Upper lobe of right lung (tissue), 1 donor: ENCODE measurements around the gene TAAR1. TPM values are rescaled to one million over a fixed set of nuclear protein-coding genes. Genes with fewer than 3 reads are reported as not detected.

Experiments used
- ATAC-seq: fragments of 200-7000 bp; cut with Tn5 transposase; one replicate; pipeline ENCODE4 v1.9.1; 2020; ENCODE audit warnings: mild to moderate bottlenecking, moderate library complexity
- DNase-seq: peaks from one replicate; pipeline ENCODE4 v3.0.0-alpha.2; 2020
- H3K27ac ChIP-seq: fragments of 200-600 bp; one replicate; pipeline ENCODE4 v1.8.0; 2022
- H3K27me3 ChIP-seq: fragments of 200-600 bp; one replicate; pipeline ENCODE4 v1.8.0; 2022; ENCODE audit warnings: mild to moderate bottlenecking
- H3K36me3 ChIP-seq: fragments of 200-600 bp; one replicate; pipeline ENCODE4 v1.8.0; 2022
- H3K4me1 ChIP-seq: fragments of 200-600 bp; one replicate; pipeline ENCODE4 v1.8.0; 2022
- H3K4me3 ChIP-seq: fragments of 200-600 bp; one replicate; pipeline ENCODE4 v1.8.0; 2022; ENCODE audit warnings: mild to moderate bottlenecking
- H3K9me3 ChIP-seq: fragments of 200-600 bp; one replicate; pipeline ENCODE4 v1.8.0; 2022
- intact Hi-C: fragments of 100-400 bp; cut with DNase I; formaldehyde crosslinking; loops from one replicate; pipeline ENCODE4 v1.11.0; 2022
- total RNA-seq: library from RNA; stranded (reverse); fragmentation: NEBNext Ultra II Directional; extraction: Animal tissue kit (Norgen Biotek cat#: 25700); gene quantifications from one replicate; pipeline ENCODE4 v1.2.1, GENCODE V29; 2021
- TF ChIP-seq, protein P1 (sequence below): fragments of 200-600 bp; IDR thresholded peaks from one replicate; pipeline ENCODE4 v1.8.0; 2022; ENCODE audit warnings: antibody characterized with exemption
- donor health status: DM: no; HTN: yes; CAD: no; lungs with severe emphysema.

Gene TAAR1
- total RNA-seq, 1 donor from 2014 or later, result not detected

DNA sequence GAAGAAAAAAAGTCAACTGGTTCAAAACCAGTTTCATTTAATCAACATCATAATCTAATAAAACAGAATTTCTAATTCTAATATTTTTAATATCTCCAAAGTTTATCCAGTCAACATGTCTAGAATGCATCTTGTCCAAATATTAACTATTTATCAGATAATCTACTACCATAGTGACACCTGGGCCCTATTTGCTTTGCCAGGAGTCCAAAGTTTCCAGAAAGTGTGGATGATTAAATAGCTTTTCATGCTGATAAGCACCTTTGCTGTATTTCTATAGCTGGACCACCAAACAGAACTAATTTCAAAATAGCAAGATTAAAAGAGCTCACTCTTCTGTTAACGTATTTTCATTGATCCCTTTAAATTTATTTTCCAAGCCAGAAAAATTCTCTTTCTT is 12.3 kb upstream of the TAAR1 start:
- TF ChIP-seq, protein P1, sequence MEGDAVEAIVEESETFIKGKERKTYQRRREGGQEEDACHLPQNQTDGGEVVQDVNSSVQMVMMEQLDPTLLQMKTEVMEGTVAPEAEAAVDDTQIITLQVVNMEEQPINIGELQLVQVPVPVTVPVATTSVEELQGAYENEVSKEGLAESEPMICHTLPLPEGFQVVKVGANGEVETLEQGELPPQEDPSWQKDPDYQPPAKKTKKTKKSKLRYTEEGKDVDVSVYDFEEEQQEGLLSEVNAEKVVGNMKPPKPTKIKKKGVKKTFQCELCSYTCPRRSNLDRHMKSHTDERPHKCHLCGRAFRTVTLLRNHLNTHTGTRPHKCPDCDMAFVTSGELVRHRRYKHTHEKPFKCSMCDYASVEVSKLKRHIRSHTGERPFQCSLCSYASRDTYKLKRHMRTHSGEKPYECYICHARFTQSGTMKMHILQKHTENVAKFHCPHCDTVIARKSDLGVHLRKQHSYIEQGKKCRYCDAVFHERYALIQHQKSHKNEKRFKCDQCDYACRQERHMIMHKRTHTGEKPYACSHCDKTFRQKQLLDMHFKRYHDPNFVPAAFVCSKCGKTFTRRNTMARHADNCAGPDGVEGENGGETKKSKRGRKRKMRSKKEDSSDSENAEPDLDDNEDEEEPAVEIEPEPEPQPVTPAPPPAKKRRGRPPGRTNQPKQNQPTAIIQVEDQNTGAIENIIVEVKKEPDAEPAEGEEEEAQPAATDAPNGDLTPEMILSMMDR, result no peak
- no peak for DNase-seq
- H3K4me1 ChIP-seq, result no peaks in the 10 kb centered on the region
- H3K9me3 ChIP-seq, result no peaks in the 10 kb centered on the region
- H3K36me3 ChIP-seq, result no peaks in the 10 kb centered on the region
- no peak overlapping the region for H3K4me3 ChIP-seq
- intact Hi-C loops, result no loop called here
- H3K27ac ChIP-seq, result no peak overlapping the region
- no peaks in the 10 kb centered on the region for H3K27me3 ChIP-seq
- no peak for ATAC-seq

GRCh38 chr6:132669690-132670291 is 10.8 kb upstream of the TAAR1 start:
- Histone ChIP-seq H3K27me3 (no peaks in the 10 kb centered on the region), H3K9me3 (no peaks in the 10 kb centered on the region), H3K27ac (no peak overlapping the region), H3K36me3 (no peaks in the 10 kb centered on the region), H3K4me3 (no peak overlapping the region), H3K4me1 (no peaks in the 10 kb centered on the region)
- TF ChIP-seq, protein P1, result peak; percentile 62
- intact Hi-C loops, result no loop called here
- DNase-seq (no peak), ATAC-seq (peak; percentile 90)

DNA sequence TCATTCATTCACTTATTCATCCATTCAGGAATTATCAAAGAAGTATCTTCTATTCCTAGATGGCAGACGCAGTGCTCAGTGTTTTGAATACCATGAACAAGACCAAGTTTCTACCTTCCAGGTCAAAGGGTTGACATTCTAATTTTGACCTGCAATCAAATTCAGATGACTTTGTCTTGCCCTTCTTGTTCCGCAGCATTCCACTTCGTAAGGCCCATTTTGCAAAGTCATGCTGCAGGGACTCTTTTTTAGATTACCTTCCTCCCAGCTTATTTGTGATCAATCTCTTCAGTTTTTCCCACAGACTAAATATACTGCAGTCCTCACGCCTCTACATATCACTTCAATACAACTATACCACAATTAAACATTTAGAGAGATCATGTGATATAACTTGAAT is 7.1 kb upstream of the TAAR1 start:
- intact Hi-C loops, result no loop called here
- Histone ChIP-seq H3K9me3 (no peaks in the 10 kb centered on the region), H3K27me3 (no peaks in the 10 kb centered on the region), H3K36me3 (no peaks in the 10 kb centered on the region), H3K27ac (no peak overlapping the region), H3K4me3 (no peak overlapping the region), H3K4me1 (no peaks in the 10 kb centered on the region)
- no peak for DNase-seq
- no peak for ATAC-seq
- TF ChIP-seq, protein P1, result no peak

GRCh38 chr6:132664309-132665034 is 5.5 kb upstream of the TAAR1 start:
- intact Hi-C loops, result no loop called here
- no peak overlapping the region for H3K27ac ChIP-seq
- no peaks in the 10 kb centered on the region for H3K9me3 ChIP-seq
- no peaks in the 10 kb centered on the region for H3K27me3 ChIP-seq
- H3K4me1 ChIP-seq, result no peaks in the 10 kb centered on the region
- ATAC-seq, result no peak
- no peak for DNase-seq
- no peak overlapping the region for H3K4me3 ChIP-seq
- H3K36me3 ChIP-seq, result no peaks in the 10 kb centered on the region
- TF ChIP-seq, protein P1, result no peak

DNA sequence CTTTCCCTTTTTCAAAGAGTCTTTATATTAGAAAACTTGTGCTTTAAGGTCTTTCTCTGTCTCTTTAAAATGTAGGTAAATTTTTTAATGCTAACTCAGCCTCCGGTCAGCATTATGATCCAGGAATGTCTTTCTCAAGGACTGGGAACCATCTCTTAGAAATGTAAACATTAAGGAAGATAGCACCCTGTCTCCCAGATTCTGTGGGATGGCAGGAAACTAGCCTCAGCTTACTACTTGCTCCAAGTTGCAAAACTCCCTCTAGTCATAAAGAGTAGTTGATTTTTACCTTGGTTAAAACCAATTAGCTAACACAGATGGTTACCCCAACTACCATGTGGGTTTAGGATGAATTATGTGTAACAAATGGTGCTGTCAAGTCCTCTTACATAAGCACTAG is 4.7 kb upstream of the TAAR1 start:
- Histone ChIP-seq H3K4me1 (no peaks in the 10 kb centered on the region), H3K4me3 (no peak overlapping the region), H3K27me3 (no peaks in the 10 kb centered on the region), H3K36me3 (no peaks in the 10 kb centered on the region), H3K27ac (no peak overlapping the region), H3K9me3 (no peaks in the 10 kb centered on the region)
- intact Hi-C loops, result no loop called here
- TF ChIP-seq, protein P1, result no peak
- DNase-seq (no peak), ATAC-seq (no peak)
